Activated CD4-positive, CD25-positive, alpha-beta regulatory T cell (primary cell): ENCODE measurements around the gene CDH4.

Experiments
- DNase-seq, 4 experiments: peaks; one replicate each; lab custom pipeline; 2025; lab: John Stamatoyannopoulos, UW

Gene CDH4

DNA sequence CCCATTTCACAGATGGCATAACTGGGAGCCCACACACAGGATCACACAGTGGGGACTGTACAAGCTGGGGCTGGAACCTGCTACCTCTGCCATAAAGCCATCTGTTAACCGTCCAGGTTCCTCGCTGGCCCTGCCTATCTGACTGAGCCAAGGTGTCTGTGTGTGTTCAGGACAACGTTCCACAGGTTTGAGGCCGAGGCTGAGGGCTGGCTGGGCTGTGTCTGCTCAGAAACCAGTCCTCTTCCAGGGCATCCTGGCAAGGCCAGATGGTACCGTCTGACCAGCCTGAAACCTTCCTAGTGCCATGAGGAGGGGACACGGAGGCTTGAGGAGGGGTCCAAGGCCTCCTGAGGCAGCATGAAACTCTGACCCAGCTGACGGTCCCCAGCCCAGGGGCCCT is 663.0 kb downstream of the CDH4 start:
- no peak for DNase-seq

DNA sequence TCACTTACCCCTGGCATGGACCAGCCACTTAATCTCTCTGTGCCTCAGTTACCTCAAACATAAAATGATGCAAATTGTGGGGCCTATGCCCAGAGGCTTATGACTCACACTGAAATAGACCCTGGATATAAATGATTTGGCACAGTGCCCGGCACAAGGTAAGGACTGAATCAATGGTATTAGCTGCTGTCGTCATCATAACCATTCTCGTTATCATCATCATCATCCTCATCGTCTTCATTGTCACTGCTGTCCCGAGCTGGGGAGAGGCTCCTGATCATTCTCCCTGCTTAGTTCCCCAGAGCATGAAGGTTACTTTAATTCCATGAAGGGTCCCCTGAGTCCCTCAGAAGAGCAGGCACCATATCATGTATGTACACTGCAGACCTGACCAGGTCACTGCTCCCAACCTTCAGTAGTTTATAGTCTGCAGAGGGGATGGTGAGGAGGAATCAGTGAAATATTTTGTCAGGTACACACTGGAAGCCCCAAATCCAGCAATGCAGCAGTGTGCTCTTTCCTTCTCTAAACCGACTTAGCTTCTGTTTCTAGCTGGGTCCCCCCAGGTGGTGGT is 664.3 kb downstream of the CDH4 start:
- DNase-seq, result no peak

DNA sequence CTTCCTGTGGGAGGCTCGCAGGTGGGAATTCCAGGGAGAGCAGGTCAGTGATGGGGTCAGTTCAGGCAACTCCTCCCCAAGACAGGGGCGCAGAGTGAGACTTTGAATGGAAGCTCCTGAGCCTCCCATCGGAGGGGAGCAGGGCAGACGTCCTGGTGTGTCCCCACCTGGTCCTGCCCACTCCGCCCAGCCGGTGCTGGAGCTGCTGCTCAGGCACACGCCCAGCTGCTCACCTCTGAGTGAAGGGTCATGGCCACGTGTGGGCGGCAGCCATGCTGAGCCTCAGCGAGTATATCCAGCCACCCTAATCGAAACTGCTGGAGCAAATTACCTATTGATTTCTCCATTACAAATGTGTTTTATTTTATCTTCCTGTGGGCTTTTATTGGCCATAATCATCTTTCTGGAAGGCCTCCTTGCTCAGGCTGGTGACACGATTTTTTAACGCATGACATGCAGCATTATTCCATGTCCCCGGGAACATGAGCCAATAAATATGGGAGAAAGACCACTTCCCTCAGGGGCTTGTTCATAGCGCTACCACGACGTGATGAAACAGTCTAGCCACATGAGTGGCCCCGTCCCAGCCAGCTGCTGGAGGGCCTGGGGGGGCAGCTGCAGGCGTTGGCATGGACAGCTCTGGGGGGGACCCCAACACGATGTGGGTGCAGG is 665.5 kb downstream of the CDH4 start:
- DNase-seq, result no peak

DNA sequence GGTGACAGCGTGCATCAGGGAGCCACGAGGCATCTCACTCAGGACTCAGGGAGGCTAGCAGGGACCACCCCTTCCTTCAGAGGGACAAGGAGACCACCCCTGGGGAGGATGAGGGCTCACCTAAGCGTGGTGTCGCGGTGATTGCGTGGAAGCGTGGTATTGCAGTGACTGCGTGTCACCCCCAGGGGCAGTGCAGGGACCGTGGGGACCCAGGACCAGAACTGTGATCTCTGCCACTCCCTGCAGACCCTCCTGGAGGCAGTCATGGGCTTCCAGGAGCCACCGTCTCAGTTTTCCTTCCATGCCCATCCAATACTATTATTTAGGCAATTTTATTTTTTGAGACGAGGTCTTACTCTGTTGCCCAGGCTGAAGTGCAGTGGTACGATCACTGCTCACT is 666.5 kb downstream of the CDH4 start:
- DNase-seq, result no peak

DNA sequence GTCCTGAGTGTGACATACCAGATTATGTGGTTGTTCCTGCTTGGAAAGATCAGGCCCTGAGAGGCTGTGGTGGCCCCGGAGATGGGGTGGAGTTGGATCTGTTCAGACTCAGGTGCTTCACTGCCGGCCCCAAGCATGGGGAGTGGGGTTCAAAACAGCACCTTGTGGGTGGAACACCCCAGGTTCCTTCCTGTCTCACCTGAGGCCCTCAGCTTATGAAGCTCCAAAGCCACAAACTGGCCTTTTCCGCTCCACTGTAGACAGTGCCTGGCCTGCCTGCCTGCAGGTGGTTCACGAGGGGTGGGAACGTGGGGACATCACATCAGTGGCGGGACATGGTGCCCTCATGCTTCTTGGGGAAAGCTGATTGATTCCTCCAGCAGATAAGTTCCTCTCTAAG is 667.2 kb downstream of the CDH4 start:
- no peak for DNase-seq

DNA sequence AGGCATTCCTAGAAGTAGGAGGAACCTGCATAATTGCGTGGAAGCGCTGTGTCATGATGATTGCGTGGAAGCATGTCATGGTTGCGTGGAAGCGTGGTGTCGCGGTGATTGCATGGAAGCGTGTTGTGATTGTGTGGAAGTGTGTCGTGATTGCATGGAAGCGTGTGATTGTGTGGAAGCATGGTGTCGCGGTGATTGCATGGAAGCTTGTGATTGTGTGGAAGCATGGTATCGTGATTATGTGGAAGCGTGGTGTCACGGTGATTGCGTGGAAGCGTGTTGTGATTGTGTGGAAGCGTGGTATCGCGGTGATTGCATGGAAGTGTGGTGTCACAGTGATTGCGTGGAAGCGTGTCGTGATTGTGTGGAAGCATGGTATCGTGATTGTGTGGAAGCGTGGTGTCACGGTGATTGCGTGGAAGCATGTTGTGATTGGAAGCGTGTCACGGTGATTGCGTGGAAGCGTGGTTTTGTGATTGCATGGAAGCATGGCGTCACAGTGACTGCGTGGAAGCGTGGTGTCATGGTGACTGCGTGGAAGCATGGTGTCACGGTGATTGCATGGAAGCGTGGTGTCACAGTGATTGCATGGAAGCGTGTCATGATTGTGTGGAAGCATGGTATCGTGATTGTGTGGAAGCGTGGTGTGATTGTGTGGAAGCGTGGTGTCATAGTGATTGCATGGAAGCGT is 667.8 kb downstream of the CDH4 start:
- no peak for DNase-seq

DNA sequence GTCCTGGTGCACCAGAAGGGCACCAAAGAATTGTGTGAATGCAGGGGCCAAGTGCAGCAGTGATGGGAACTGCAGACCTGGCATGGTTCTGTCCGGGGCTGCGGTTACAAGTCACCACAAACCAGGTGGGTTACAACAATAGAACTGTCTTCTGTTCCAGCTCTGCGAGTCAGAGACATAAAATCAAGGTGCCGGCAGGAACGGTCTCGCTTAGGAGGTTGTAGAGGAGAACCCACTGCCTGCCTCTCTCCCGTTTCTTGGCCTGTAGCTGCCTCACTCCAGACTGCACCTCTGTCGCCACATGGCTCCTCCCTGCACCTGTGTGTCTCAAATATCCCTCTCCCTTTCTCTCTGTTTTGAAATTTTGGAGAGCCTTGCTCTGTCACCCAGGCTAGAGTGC is 670.4 kb downstream of the CDH4 start:
- DNase-seq, result no peak

DNA sequence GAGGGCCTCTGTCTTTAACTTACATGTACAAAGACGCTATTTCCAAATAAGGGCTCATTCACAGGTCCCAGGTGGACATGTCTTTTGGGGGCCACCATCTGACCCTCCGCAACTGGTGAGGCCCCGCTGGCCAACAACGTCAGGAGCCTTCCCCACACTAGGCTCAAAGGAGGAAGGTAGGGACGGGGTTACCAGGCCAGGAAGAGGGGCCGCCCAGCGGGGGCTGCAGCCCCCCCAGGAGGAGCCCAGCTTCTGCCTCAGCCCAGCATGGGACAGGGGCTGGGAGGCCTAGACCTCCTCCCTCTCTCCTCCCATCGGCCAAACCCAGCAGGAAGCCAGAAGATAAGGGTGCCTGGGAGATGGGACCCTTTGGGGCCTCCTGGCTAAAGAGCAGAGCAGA is 670.9 kb downstream of the CDH4 start:
- no peak for DNase-seq

DNA sequence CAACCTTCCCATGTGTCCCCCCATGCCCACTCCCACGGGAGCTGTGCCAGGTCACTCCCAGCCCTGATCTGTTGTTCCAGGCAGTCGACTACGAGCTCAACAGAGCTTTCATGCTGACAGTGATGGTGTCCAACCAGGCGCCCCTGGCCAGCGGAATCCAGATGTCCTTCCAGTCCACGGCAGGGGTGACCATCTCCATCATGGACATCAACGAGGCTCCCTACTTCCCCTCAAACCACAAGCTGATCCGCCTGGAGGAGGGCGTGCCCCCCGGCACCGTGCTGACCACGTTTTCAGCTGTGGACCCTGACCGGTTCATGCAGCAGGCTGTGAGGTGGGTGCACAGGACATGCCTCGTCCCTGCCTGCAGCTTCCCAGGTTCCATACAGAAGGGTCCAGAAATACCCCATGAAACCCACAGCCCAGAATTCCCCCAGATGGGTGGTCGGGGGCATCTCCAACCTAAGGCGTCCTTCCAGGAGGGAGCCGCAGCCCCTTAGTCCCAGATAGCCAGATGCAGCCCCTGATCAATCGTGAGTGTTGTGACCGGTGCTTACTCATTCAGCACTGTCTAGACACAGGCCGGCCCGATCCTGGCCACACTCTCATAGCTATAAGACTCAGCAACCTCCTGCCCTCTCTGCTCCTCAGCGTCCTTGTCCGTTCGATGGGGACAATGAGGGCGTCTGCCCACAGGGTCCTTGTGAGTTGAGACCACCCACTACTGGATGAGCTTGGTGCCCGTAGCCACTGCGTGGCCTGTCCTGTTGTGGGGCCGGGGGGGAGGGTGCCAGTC is 671.5 kb downstream of the CDH4 start:
- DNase-seq, result no peak

DNA sequence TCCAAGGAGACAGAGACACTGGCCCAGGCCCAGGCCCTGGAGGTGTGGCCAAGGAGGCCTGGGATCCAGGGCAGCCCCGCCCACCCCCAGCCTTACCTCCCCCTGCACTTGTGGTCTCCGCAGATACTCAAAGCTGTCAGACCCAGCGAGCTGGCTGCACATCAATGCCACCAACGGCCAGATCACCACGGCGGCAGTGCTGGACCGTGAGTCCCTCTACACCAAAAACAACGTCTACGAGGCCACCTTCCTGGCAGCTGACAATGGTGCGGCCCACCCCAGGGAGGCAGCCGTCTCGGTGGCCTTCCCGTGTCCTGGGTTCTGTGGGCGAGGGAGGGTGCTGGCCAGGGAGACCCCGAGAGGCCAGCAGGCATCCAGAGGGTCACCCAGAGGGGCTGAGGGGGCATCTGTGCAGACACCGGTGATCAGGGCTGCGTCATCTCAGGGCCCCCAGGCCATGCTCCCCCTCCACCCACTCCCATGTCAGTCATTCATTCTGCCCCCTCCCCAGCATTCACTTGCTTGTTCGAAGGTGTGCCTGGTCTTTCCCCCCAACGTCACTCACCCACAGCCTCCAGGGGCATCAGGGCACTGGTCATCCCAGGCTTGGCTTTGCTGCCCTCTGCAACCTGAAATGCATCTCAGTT is 672.3 kb downstream of the CDH4 start:
- DNase-seq, result no peak

DNA sequence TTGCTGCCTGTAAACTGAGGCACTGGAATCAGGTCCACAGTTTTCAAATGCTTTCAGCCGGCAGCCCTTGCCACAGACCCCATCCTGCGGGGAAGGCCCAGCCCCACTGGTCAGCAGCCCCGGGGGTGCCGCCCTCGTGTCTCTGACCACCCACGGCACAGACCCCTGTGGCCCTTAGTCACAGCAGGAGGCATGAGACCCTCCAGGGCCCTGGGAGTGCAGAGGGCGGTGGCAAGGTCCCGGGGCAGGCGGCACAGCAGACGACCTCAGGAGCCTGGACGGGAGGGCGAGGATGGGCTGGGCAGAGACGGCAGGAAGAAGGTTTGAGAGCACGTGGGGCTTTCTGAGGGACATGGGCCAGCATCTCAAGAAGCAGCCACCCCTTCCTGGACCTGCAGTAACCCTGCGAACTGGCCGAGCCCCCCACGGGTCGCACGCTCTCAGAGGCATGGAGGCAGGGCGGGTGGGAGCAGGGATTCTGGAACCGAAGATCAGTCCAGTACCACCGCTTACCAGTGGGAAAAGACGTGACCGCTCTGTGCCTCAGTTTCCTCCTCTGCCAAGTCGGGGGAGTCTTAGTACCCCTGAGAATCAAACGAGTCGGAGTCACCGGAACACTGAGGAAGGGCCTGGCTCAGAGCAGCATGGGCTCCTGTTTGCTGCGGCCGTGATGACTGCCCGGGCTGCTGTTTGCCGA is 672.9 kb downstream of the CDH4 start:
- no peak for DNase-seq

DNA sequence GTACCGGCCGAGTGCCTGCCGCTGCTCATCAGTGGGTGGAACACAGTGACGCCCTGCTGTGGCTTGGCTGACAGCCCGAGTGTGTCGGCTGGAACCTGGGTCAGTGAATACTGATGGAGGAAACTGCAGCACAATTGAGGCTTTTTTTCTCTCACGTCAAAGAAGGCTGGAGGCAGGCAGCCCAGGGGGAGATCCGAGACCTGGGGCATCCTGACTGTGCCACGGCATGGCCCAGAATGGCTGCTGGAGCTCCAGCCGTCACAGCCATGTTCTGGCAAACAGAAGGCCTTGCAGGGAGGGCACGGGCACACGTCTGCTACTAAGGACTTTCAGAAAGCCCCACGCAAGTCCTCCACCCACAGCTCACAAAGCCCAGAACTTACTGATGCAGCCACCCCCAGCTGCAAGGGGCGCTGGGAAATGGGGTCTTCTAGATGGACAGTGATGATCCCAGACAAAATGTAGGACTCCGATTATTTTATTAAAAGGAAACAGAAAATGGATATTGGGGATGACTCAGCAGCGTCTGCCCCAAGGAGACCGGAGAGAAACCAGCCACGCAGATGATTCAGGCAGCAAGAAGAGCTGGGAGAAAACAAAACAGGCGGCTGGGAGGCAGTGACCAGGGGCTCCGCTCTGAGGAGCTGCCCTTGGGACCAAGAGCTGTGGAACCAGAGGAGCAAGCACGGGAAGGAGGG is 673.6 kb downstream of the CDH4 start:
- no peak for DNase-seq

DNA sequence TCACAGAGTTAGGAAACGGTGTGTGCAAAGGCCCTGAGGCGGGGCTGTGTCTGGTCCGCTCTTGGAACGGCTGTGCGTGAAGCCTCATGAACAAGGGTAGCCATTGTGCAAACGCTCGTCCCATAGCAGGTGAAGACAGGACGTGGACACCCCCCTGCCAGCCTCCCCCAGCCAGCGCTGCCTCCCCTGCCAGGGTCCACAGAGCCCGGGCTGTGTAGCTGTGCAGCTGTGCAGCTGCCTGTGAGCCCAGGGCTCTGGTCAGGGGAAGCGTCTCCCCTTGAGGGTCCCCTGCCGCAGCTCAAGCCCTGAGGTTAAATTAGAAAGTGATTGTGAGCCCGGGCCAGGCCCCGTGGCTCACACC is 674.2 kb downstream of the CDH4 start:
- no peak for DNase-seq

DNA sequence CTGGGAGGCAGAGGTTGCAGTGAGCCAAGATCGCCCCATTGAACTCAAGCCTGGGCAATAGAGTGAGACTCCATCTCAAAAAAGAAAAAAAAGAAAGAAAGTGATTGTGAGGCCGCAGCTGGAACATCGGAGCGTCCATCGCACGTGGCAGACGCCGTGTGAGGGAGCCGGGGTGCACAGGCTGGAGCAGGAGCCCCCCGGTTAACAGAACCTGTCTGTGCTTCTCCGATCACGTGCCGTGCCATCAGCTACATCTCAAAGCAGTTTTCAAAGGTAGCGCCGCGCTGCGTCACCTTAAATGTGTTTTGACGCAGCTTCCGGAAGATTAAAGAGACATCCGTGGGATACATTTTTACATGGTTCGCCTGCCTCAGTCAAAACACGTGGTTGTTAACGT is 674.7 kb downstream of the CDH4 start:
- DNase-seq, result no peak

DNA sequence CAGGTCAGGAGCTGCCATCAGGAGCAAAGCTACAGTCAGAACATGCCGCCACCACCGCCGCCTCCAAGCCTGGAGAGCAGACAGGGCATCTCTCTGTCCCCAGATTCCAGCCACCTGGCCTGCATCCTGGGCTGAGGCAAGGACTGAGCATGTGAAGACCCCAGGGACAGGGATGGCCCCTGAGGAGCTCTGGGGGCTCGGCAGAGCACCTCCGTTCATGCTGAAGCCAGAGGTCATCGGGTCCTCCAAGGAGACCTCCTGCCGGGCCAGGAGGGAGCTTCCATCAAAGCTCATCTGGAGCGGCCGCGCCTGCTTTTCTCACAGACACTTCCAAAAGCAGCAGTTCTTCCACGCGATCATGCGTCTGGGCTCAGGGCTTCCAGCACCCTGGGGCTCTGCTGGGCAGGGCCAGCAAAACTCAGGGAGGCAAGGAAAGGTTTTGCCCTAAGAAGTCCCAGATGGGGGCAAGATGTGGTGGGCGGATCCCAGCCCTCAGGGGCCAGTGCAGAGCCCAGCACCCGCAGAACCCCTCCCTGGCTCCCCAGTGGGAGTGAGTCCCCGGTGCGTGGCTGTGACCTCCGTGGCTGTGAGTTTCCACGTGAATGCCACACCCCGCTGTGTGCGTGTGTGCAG is 675.2 kb downstream of the CDH4 start:
- no peak for DNase-seq

DNA sequence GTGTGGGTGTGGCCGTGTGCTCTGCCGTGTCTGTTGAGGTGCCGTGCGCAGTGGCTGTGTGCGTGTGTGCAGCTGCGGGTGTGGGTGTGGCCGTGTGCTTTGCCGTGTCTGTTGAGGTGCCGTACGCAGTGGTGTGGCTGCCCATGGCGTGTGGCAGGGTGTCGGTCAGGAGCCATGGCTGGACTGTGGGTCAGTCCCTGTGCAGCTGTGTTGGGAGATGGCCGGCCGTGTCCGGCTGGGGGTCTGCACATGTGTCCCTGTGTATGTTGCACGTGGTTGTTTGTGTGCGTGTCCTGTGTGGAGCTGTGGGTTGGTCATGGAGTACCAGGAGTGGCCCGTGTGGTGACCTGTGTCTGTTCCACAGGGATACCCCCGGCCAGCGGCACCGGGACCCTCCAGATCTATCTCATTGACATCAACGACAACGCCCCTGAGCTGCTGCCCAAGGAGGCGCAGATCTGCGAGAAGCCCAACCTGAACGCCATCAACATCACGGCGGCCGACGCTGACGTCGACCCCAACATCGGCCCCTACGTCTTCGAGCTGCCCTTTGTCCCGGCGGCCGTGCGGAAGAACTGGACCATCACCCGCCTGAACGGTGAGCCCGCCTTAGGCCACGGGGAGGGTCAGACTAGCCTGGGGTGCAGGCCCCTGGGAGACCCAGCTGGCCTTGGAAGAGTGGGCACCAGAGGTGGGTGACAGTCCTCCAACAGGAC is 675.9 kb downstream of the CDH4 start:
- DNase-seq, result no peak

DNA sequence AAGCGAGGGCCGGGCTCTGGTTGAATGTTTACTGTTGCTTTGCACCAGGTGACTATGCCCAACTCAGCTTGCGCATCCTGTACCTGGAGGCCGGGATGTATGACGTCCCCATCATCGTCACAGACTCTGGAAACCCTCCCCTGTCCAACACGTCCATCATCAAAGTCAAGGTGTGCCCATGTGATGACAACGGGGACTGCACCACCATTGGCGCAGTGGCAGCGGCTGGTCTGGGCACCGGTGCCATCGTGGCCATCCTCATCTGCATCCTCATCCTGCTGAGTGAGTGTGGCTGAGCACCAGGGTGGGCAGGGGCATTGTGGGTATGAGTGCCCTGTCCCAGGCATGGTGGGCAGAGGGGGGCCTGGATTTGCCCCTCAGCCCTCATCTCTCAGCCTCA is 677.5 kb downstream of the CDH4 start:
- no peak for DNase-seq

DNA sequence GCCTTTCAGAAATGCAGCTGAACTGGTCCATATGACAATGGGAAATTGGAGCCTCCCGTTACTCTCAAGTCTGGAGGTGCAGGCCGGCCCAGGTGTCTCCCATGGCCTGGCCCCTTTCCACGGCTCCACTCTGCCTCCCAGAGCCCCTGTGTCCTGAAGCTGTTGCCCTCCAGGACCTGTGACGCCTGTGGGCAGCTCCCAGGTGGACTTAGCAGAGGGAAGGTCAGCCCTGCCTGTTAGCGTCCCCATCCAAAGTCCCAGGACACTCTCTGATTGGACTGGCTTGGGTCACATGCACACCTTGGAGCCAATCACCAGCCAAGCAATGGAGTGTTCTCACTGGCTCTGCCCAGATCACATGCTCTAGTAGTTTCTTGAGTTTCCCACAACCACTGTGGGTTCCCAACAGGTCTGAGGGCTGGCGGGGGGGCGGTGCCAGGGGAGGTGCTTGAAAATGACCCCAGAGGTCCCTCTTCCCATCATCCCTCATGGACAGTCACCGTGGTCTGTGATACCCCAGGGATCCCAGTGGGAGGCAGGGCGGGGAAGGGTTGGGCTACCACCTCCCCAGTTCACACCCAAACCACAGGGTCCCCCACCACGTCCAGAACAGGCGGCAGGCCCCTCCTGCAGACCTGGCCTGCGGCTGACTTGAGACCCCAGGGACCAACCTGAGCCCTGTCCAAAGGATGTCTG is 678.1 kb downstream of the CDH4 start:
- DNase-seq, result no peak

DNA sequence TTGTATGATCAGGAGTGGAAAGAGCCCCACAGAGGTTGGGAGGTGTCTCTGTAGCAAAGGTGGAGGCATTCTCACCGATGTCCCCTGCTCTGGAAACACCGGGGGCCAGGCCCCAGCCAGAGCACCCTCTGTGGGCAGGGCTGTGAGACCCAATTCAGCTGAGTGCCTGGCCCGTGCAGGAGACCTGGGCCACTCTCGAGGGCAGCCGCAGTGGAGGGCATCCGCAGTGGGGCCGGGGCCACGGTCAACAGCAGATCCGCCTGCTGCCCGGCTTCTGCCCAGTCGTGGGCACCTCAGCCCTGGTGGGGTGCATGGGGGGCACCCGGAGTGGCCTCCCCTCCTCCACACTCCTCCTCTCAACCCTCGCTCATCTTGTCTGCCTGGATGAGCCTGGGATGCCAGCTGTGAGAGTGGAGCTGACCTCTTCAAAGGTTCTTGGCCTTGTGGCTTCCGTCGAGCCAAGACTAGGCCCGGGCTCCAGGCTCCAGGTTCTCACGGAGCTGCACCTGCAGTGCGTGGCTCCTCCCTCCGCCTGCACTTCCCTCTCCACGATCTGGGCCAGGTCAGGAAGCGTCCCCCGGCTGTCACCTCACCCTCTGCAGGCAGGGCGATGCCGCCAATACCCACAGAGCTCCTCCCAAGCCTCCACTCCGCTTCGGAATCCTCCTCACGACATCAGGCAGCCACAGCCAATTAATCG is 678.9 kb downstream of the CDH4 start:
- DNase-seq, result no peak
